Measurements from ENCODE around the gene CFD. TPM values are rescaled to one million over a fixed set of nuclear protein-coding genes. Genes with fewer than 3 reads are reported as not detected.

CFD gene
- total RNA-seq, 4 donors from 2014 or later: 3.2 to 233 (median 50.2) TPM

DNA sequence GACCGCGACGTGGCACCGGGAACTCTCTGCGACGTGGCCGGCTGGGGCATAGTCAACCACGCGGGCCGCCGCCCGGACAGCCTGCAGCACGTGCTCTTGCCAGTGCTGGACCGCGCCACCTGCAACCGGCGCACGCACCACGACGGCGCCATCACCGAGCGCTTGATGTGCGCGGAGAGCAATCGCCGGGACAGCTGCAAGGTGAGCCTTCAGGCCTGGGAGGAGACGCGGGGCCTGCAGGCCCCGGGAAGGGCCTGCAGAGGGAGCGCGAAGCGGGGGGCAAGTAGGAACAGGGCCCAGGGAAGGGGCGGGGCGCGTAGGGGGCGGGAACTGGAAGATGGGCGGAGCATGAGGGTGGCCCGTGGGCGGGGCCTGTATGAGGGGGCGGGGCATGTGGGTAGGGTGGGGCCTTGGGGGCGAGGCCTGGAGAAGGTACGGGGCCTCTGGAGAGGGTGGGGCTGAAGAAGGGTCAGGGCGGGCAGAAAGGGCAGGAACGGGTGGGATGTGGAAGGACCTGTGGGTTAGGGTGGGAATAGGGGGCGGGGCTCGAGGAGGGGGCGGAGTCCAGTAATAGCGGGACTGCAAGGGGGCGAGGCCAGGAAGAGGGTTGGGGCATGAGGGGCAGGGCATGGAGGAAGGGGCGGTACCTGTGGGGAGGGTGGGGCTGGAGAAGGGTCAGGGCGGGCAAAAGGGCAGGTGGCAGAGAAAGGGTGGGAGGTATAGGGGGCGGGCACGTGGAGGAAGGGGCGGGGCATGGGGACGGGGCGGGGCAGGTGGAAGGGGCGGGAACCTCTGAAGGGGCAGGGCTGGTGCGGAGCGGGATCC lies 2.5 kb downstream of the CFD start:
- Histone ChIP-seq H3K27me3 (peaks cover 0 to 20% of the 10 kb centered on the region in 2 donors), H3K27ac (no peak overlapping the region), H3K4me3 (no peak overlapping the region), H3K4me1 (peaks cover 0 to 17% of the 10 kb centered on the region in 2 donors), H3K9me3 (no peaks in the 10 kb centered on the region), H3K36me3 (no peaks in the 10 kb centered on the region)
- no peak for DNase-seq
- TF ChIP-seq, protein P1, sequence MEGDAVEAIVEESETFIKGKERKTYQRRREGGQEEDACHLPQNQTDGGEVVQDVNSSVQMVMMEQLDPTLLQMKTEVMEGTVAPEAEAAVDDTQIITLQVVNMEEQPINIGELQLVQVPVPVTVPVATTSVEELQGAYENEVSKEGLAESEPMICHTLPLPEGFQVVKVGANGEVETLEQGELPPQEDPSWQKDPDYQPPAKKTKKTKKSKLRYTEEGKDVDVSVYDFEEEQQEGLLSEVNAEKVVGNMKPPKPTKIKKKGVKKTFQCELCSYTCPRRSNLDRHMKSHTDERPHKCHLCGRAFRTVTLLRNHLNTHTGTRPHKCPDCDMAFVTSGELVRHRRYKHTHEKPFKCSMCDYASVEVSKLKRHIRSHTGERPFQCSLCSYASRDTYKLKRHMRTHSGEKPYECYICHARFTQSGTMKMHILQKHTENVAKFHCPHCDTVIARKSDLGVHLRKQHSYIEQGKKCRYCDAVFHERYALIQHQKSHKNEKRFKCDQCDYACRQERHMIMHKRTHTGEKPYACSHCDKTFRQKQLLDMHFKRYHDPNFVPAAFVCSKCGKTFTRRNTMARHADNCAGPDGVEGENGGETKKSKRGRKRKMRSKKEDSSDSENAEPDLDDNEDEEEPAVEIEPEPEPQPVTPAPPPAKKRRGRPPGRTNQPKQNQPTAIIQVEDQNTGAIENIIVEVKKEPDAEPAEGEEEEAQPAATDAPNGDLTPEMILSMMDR (IDR thresholded peaks at IDR 0.05): no peak
- TF ChIP-seq POLR2A (IDR thresholded peaks at IDR 0.05): no peak
- intact Hi-C loops (cut with DNase I; ENCODE audit: low total_unique reads): loop anchor here (10.0 kb wide), 1 partner anchor 123 kb away; the partner anchor contains the start of gene WDR18

DNA sequence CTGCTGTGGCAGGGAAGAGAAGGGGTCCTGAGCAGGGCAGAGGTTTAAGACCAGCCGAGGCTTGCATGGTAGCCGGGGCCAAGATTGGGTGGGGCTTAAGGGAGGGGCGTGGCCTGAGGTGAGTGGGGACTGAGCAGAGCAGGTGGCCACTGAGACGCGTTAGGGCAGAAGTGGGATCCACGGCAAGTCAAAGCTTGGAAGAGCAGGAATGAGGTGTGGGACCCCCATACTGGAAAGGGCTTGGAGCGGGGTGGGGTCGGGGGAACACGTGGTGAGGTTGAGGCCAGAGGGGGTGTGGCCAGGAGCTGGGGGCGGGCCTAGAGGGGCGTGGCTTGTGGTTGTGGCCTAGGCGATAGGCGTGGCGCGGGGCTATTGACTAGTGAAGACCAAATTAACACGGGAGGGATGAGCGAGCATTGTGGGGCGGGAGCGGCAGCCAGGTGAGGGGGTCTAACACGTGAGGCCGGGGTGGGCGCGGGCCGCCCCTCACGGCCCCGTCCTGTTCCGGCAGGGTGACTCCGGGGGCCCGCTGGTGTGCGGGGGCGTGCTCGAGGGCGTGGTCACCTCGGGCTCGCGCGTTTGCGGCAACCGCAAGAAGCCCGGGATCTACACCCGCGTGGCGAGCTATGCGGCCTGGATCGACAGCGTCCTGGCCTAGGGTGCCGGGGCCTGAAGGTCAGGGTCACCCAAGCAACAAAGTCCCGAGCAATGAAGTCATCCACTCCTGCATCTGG lies 3.3 kb downstream of the CFD start:
- peak; percentile 53 to 62 for DNase-seq
- no peak overlapping the region for H3K4me3 ChIP-seq

DNA sequence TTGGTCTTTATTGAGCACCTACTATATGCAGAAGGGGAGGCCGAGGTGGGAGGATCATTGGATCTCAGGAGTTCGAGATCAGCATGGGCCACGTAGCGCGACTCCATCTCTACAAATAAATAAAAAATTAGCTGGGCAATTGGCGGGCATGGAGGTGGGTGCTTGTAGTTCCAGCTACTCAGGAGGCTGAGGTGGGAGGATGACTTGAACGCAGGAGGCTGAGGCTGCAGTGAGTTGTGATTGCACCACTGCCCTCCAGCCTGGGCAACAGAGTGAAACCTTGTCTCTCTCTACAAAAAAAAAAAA lies 3.8 kb downstream of the CFD start:
- no peaks in the 10 kb centered on the region for H3K9me3 ChIP-seq
- no peak for TF ChIP-seq POLR2A (IDR thresholded peaks at IDR 0.05)
- TF ChIP-seq, protein P1 (IDR thresholded peaks at IDR 0.05): no peak
- intact Hi-C loops (cut with DNase I; ENCODE audit: low total_unique reads): loop anchor here (10.0 kb wide), 1 partner anchor 122 kb away; the partner anchor contains the start of gene WDR18
- H3K4me1 ChIP-seq: peaks cover 0 to 17% of the 10 kb centered on the region in 2 donors
- no peak overlapping the region for H3K27ac ChIP-seq
- no peak for DNase-seq
- peaks cover 0 to 20% of the 10 kb centered on the region in 2 donors for H3K27me3 ChIP-seq
- H3K4me3 ChIP-seq: no peak overlapping the region
- no peaks in the 10 kb centered on the region for H3K36me3 ChIP-seq

More for the DNA sequence above, 3.3 kb downstream of the CFD start:
- TF ChIP-seq, protein P1 (IDR thresholded peaks at IDR 0.05): no peak
- TF ChIP-seq POLR2A (IDR thresholded peaks at IDR 0.05): no peak
- intact Hi-C loops (cut with DNase I; ENCODE audit: low total_unique reads): loop anchor here (10.0 kb wide), 1 partner anchor 122 kb away; the partner anchor contains the start of gene WDR18
- H3K27me3 ChIP-seq: peaks cover 0 to 20% of the 10 kb centered on the region in 2 donors
- H3K9me3 ChIP-seq: no peaks in the 10 kb centered on the region
- H3K4me1 ChIP-seq: peaks cover 0 to 17% of the 10 kb centered on the region in 2 donors
- H3K36me3 ChIP-seq: no peaks in the 10 kb centered on the region
- no peak overlapping the region for H3K27ac ChIP-seq

DNA sequence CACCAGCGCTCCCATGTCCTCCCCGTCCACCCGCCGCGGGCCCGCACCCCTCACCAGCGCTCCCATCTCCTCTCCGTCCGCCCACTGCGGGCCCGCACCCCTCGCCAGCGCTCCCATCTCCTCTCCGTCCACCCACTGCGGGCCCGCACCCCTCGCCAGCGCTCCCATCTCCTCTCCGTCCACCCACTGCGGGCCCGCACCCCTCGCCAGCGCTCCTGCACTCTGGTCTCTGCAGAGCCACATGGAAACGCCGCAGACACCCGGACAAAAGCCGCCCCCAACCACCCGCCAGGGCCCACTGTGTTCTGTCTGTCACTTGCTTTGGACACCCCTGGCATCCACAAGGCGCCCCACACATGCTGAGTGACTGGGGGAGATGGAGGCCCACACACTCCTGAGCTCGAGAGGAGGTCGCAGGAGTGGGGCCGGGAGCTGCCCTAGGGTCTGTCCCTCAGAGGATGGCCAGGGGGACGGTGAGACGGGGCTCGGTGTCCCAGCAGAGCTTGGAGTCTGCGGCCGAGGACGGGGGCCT lies 7.4 kb downstream of the CFD start:
- H3K27ac ChIP-seq: no peak overlapping the region
- H3K36me3 ChIP-seq: no peaks in the 10 kb centered on the region
- H3K4me1 ChIP-seq: peaks cover 5 to 16% of the 10 kb centered on the region in 2 donors
- H3K9me3 ChIP-seq: no peaks in the 10 kb centered on the region
- H3K4me3 ChIP-seq: no peak overlapping the region
- intact Hi-C loops (cut with DNase I; ENCODE audit: low total_unique reads): loop anchor here (5.0 to 10.0 kb wide), 2 partner anchors 50 to 118 kb away; partner anchors contain the start of genes KISS1R and WDR18
- no peak for DNase-seq
- H3K27me3 ChIP-seq: no peaks in the 10 kb centered on the region
- TF ChIP-seq POLR2A (IDR thresholded peaks at IDR 0.05): no peak
- TF ChIP-seq, protein P1 (IDR thresholded peaks at IDR 0.05): no peak
